ENCODE data around the gene PLXNB1.
A peak's percentile ranks its signal among the peaks of the same experiment; 100 is the strongest.

PLXNB1 gene

GRCh38 chr3:48388966-48389365 is 40.9 kb downstream of the PLXNB1 start:
- Histone ChIP-seq H3K4me1 (ENCODE audit: control insufficient read depth in 1 of 2, insufficient read depth in 1 of 2, low read depth in 1 of 2, low read length in 1 of 2) (no peaks in the 10 kb centered on the region), H3K9me3 (no peaks in the 10 kb centered on the region), H3K4me3 (ENCODE audit: low read depth in 1 of 2, low read length in 1 of 2) (no peak overlapping the region), H3K27ac (no peak overlapping the region), H3K36me3 (no peaks in the 10 kb centered on the region), H3K27me3 (no peaks in the 10 kb centered on the region)
- no peak for TF ChIP-seq CTCF (IDR thresholded peaks at IDR 0.05)

GRCh38 chr3:48387634-48388033 is 42.3 kb downstream of the PLXNB1 start:
- Histone ChIP-seq H3K9me3 (no peaks in the 10 kb centered on the region), H3K27me3 (no peaks in the 10 kb centered on the region), H3K4me1 (ENCODE audit: control insufficient read depth in 1 of 2, insufficient read depth in 1 of 2, low read depth in 1 of 2, low read length in 1 of 2) (no peaks in the 10 kb centered on the region), H3K36me3 (no peaks in the 10 kb centered on the region), H3K27ac (no peak overlapping the region), H3K4me3 (ENCODE audit: low read depth in 1 of 2, low read length in 1 of 2) (no peak overlapping the region)
- TF ChIP-seq CTCF (IDR thresholded peaks at IDR 0.05): no peak

- no peak overlapping the region for H3K4me3 ChIP-seq (ENCODE audit: low read depth in 1 of 2, low read length in 1 of 2)
- H3K9me3 ChIP-seq: no peaks in the 10 kb centered on the region
- H3K27ac ChIP-seq: no peak overlapping the region
- no peaks in the 10 kb centered on the region for H3K36me3 ChIP-seq
- peaks cover 31 to 33% of the 10 kb centered on the region in 2 experiments for H3K4me1 ChIP-seq (ENCODE audit: control insufficient read depth in 1 of 2, insufficient read depth in 1 of 2, low read depth in 1 of 2, low read length in 1 of 2)
- TF ChIP-seq CTCF (IDR thresholded peaks at IDR 0.05): no peak
- H3K27me3 ChIP-seq: no peaks in the 10 kb centered on the region
Observed at GRCh38 chr3:48372862-48373435, 56.9 kb downstream of the PLXNB1 start.

GRCh38 chr3:48372377-48372770 is 57.5 kb downstream of the PLXNB1 start:
- H3K36me3 ChIP-seq: no peaks in the 10 kb centered on the region
- H3K4me1 ChIP-seq (ENCODE audit: control insufficient read depth in 1 of 2, insufficient read depth in 1 of 2, low read depth in 1 of 2, low read length in 1 of 2): peaks cover 37 to 39% of the 10 kb centered on the region in 2 experiments
- H3K27me3 ChIP-seq: no peaks in the 10 kb centered on the region
- no peak for TF ChIP-seq CTCF (IDR thresholded peaks at IDR 0.05)
- H3K4me3 ChIP-seq (ENCODE audit: low read depth in 1 of 2, low read length in 1 of 2): no peak overlapping the region
- H3K9me3 ChIP-seq: no peaks in the 10 kb centered on the region
- no peak overlapping the region for H3K27ac ChIP-seq

- no peaks in the 10 kb centered on the region for H3K9me3 ChIP-seq
- no peak within 1 kb of the TSS for H3K4me3 ChIP-seq (ENCODE audit: low read depth in 1 of 2, low read length in 1 of 2)
- peak within 1 kb of the TSS; percentile 75 for H3K27ac ChIP-seq
- TF ChIP-seq CTCF (IDR thresholded peaks at IDR 0.05): no peak
- peaks cover 42 to 44% of the 10 kb centered on the region in 2 experiments for H3K4me1 ChIP-seq (ENCODE audit: control insufficient read depth in 1 of 2, insufficient read depth in 1 of 2, low read depth in 1 of 2, low read length in 1 of 2)
- no peaks in the 10 kb centered on the region for H3K36me3 ChIP-seq
- H3K27me3 ChIP-seq: no peaks in the 10 kb centered on the region
Observed at GRCh38 chr3:48371651-48372376, 58.1 kb downstream of the PLXNB1 start, which contains the start of gene FBXW12. Gene FBXW12, plus strand, starts transcription at chr3:48372219. Its CDS starts 549 bp downstream, at chr3:48372768.
